GM18909 (cell line): Measurements from ENCODE around the gene FOXF2.

Experiments
- ATAC-seq: cut with Tn5 transposase; IDR thresholded peaks from one replicate; pipeline ENCODE4 v1.9.1; 2021; ENCODE audit warnings: mild to moderate bottlenecking; ENCODE audit not compliant: unreplicated experiment, poor library complexity

Gene FOXF2

GRCh38 chr6:1378065-1379016, 11.0 kb upstream of the FOXF2 start:
- no peak for ATAC-seq

- no peak for ATAC-seq
These were observed 10.2 kb upstream of the FOXF2 start for GRCh38 chr6:1379017-1379787.

GRCh38 chr6:1379788-1380147, 9.6 kb upstream of the FOXF2 start:
- no peak for ATAC-seq

GRCh38 chr6:1380625-1381427, 8.6 kb upstream of the FOXF2 start:
- no peak for ATAC-seq

GRCh38 chr6:1381481-1382330, 7.7 kb upstream of the FOXF2 start:
- ATAC-seq = no peak

- ATAC-seq = no peak
These were observed 7.0 kb upstream of the FOXF2 start for GRCh38 chr6:1382331-1382882.

GRCh38 chr6:1382883-1383728, 6.3 kb upstream of the FOXF2 start:
- no peak for ATAC-seq

- ATAC-seq = no peak
These were observed 5.4 kb upstream of the FOXF2 start for GRCh38 chr6:1383729-1384548.

- no peak for ATAC-seq
These were observed 4.7 kb upstream of the FOXF2 start for GRCh38 chr6:1384549-1385128.

- ATAC-seq = no peak
These were observed 4.0 kb upstream of the FOXF2 start for GRCh38 chr6:1385129-1386037.

- no peak for ATAC-seq
These were observed 3.2 kb upstream of the FOXF2 start for GRCh38 chr6:1386038-1386709.

GRCh38 chr6:1387538-1387875, 1.9 kb upstream of the FOXF2 start:
- ATAC-seq = no peak

- ATAC-seq = no peak
These were observed 1.3 kb upstream of the FOXF2 start for GRCh38 chr6:1387876-1388629.

GRCh38 chr6:1388630-1389368, 577 bp upstream of the FOXF2 start:
- ATAC-seq = no peak
